HEK293 (cell line): Measurements from ENCODE around the gene GNG7.
"Not testable (repeated sequence)": the region's sequence is repeated elsewhere in the genome, so short reads cannot be mapped to it uniquely, and the experiment has no call there.

Experiments used
- CTCF ChIA-PET: fragments of 350-600 bp; formaldehyde crosslinking; extraction: SDS; loops from one replicate; lab custom pipeline; 2021; ENCODE audit warnings: antibody characterized with exemption; lab: Yijun Ruan, JAX
- POLR2A ChIA-PET: fragments of 300-600 bp; formaldehyde crosslinking; extraction: SDS; loops from one replicate; lab custom pipeline; 2020; ENCODE audit warnings: antibody characterized with exemption, inconsistent platforms; lab: Yijun Ruan, JAX
- H3K27ac ChIP-seq: fragments of 200-500 bp; sonication (Bioruptor generic); 2 replicates; pipeline ENCODE4 v1.5.1; 2014; ENCODE audit warnings: low read depth, low read length, control low read depth, inconsistent platforms; ENCODE audit errors: extremely low read depth
- H3K36me3 ChIP-seq, 2 experiments: fragments of 200-500 bp in 1 of 2; sonication (Bioruptor generic) in 1 of 2; 1 replicate in 1 of 2; 2 replicates in 1 of 2; pipeline ENCODE4 v1.5.1; 2014 to 2017; ENCODE audit warnings: inconsistent platforms in 2 of 2, low read length in 2 of 2; ENCODE audit not compliant: control insufficient read depth in 2 of 2, insufficient read depth in 1 of 2
- H3K4me1 ChIP-seq: fragments of 200-500 bp; sonication (Bioruptor generic); 2 replicates; pipeline ENCODE4 v1.5.1; 2014; ENCODE audit warnings: mild to moderate bottlenecking, low read length, inconsistent platforms; ENCODE audit not compliant: control insufficient read depth, insufficient read depth
- H3K4me3 ChIP-seq: 2 replicates; pipeline ENCODE4 v1.5.1; 2011; ENCODE audit warnings: low read depth, mild to moderate bottlenecking, control low read depth, low read length, moderate library complexity
- H3K9me3 ChIP-seq: fragments of 200-500 bp; sonication (Bioruptor generic); 2 replicates; pipeline ENCODE4 v1.5.1; 2014; ENCODE audit warnings: low read depth, low read length, inconsistent platforms; ENCODE audit not compliant: control insufficient read depth, insufficient read depth
- WT1 ChIP-seq: fragments of 450-650 bp; formaldehyde crosslinking; IDR thresholded peaks from 2 replicates; pipeline ENCODE4 v1.5.1; 2016; ENCODE audit warnings: missing biosample characterization, missing genetic modification characterization
- ZBTB20 ChIP-seq: fragments of 450-650 bp; formaldehyde crosslinking; IDR thresholded peaks from 2 replicates; pipeline ENCODE4 v1.5.1; 2016; ENCODE audit warnings: missing biosample characterization, missing genetic modification characterization
- ZBTB21 ChIP-seq: fragments of 450-650 bp; formaldehyde crosslinking; IDR thresholded peaks from 2 replicates; pipeline ENCODE4 v1.5.1; 2017; ENCODE audit warnings: missing biosample characterization, missing genetic modification characterization
- ZNF184 ChIP-seq: fragments of 450-650 bp; IDR thresholded peaks from 2 replicates; pipeline ENCODE4 v1.5.1; 2018; ENCODE audit warnings: missing biosample characterization, mild to moderate bottlenecking, missing genetic modification characterization
- ZNF302 ChIP-seq: fragments of 450-650 bp; formaldehyde crosslinking; IDR thresholded peaks from 2 replicates; pipeline ENCODE4 v1.5.1; 2016; ENCODE audit warnings: missing biosample characterization, missing genetic modification characterization, low read depth
- ZNF335 ChIP-seq: fragments of 450-650 bp; formaldehyde crosslinking; conservative IDR thresholded peaks from 2 replicates; pipeline ENCODE4 v1.5.1; 2016; ENCODE audit warnings: missing biosample characterization, missing genetic modification characterization
- ZNF341 ChIP-seq: fragments of 450-650 bp; formaldehyde crosslinking; IDR thresholded peaks from 2 replicates; pipeline ENCODE4; 2016; ENCODE audit warnings: low read depth, missing biosample characterization, missing genetic modification characterization
- ZNF391 ChIP-seq: fragments of 450-650 bp; formaldehyde crosslinking; IDR thresholded peaks from 2 replicates; pipeline ENCODE4 v1.5.1; 2016; ENCODE audit warnings: low read depth, missing biosample characterization, missing genetic modification characterization, borderline replicate concordance
- ZNF544 ChIP-seq: fragments of 450-650 bp; formaldehyde crosslinking; IDR thresholded peaks from 2 replicates; pipeline ENCODE4 v1.5.0; 2017; ENCODE audit warnings: missing biosample characterization, missing genetic modification characterization
- ZNF555 ChIP-seq: fragments of 450-650 bp; formaldehyde crosslinking; conservative IDR thresholded peaks from 2 replicates; pipeline ENCODE4 v1.5.1; 2017; ENCODE audit warnings: missing biosample characterization, mild to moderate bottlenecking, missing genetic modification characterization, inconsistent platforms
- ZNF837 ChIP-seq: fragments of 450-650 bp; formaldehyde crosslinking; IDR thresholded peaks from 2 replicates; pipeline ENCODE4 v1.5.1; 2016; ENCODE audit warnings: missing biosample characterization, missing genetic modification characterization
- TF ChIP-seq, protein P1 (sequence below): fragments of 450-650 bp; formaldehyde crosslinking; conservative IDR thresholded peaks from 2 replicates; pipeline ENCODE4 v1.5.1; 2016; ENCODE audit warnings: low read depth, missing biosample characterization, missing genetic modification characterization
- TF ChIP-seq, protein P2 (sequence below): fragments of 450-650 bp; formaldehyde crosslinking; IDR thresholded peaks from 2 replicates; pipeline ENCODE4 v1.5.1; 2016; ENCODE audit warnings: missing biosample characterization, missing genetic modification characterization, borderline replicate concordance
- TF ChIP-seq, protein P3 (sequence below): fragments of 450-650 bp; formaldehyde crosslinking; IDR thresholded peaks from 2 replicates; pipeline ENCODE4 v1.5.1; 2017; ENCODE audit warnings: missing biosample characterization, missing genetic modification characterization
- TF ChIP-seq, protein P4 (sequence below): fragments of 450-650 bp; formaldehyde crosslinking; IDR thresholded peaks from 2 replicates; pipeline ENCODE4 v1.5.1; 2016; ENCODE audit warnings: missing biosample characterization, missing genetic modification characterization

GNG7 gene

DNA sequence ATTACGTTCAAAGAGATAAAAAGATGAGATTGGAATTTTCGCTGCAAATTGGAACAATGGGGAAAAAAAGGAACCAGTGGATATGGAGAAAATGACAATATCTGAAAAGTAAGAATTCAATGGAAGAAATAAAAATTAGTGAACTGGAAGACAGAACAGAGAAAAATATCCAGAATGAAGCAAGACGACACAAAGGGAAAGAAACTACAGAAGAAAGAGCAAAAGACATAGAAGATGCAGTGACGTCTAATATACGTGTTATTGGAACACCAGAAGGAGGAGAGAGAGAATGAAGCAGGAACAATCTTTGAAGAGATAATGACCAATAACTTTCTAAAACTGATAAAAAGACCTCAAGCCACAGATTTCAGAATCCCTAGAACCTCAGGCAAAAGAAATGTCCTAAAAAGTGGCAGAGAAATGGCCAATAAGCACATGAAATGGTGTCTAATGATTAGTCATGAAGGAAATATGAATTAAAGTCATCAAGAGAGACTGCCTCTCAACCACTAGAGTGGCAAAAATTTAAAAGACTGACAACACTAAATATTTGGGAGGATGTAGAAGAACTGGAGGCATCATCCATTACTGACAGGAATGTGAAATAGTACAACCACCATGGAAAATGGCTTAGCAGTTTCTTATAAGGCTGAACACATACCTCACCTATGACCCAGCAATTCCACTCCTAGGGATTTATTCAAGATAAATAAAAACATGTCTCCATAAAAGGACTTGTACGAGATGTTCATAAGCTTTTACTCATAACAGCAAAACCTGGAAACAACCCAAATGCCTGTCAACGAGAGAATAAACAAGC is 170.0 kb downstream of the GNG7 start (continued):
- TF ChIP-seq, protein P1, sequence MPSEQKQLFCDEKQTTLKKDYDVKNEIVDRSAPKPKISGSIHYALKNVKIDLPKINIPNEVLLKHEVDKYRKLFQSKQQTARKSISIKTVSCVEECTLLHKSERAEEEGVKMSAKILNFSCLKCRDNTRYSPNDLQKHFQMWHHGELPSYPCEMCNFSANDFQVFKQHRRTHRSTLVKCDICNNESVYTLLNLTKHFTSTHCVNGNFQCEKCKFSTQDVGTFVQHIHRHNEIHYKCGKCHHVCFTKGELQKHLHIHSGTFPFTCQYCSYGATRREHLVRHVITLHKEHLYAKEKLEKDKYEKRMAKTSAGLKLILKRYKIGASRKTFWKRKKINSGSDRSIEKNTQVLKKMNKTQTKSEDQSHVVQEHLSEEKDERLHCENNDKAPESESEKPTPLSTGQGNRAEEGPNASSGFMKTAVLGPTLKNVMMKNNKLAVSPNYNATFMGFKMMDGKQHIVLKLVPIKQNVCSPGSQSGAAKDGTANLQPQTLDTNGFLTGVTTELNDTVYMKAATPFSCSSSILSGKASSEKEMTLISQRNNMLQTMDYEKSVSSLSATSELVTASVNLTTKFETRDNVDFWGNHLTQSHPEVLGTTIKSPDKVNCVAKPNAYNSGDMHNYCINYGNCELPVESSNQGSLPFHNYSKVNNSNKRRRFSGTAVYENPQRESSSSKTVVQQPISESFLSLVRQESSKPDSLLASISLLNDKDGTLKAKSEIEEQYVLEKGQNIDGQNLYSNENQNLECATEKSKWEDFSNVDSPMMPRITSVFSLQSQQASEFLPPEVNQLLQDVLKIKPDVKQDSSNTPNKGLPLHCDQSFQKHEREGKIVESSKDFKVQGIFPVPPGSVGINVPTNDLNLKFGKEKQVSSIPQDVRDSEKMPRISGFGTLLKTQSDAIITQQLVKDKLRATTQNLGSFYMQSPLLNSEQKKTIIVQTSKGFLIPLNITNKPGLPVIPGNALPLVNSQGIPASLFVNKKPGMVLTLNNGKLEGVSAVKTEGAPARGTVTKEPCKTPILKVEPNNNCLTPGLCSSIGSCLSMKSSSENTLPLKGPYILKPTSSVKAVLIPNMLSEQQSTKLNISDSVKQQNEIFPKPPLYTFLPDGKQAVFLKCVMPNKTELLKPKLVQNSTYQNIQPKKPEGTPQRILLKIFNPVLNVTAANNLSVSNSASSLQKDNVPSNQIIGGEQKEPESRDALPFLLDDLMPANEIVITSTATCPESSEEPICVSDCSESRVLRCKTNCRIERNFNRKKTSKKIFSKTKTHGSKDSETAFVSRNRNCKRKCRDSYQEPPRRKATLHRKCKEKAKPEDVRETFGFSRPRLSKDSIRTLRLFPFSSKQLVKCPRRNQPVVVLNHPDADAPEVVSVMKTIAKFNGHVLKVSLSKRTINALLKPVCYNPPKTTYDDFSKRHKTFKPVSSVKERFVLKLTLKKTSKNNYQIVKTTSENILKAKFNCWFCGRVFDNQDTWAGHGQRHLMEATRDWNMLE: no peak

DNA sequence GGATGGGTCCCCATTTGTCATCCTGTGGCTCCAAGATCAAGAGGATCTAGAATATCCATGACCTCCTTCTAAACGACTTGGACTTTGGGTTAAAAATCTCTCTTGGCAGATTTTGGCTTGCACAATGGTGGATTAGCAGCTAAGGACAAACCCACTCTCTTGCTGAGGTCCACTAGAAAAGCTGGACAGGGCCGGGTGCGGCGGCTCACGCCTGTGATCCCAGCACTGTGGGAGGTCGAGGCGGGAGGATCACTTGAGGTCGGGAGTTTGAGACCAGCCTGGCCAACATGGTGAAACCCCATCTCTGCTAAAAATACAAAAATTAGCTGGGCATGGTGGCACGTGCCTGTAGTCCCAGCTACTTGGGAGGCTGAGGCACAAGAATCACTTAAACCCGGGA is 172.6 kb downstream of the GNG7 start:
- not testable (repeated sequence) for H3K9me3 ChIP-seq
- POLR2A ChIA-PET: interaction anchor here (0.6 to 3.8 kb wide), 6 partner anchors 13 to 624 kb away, joined by 3 to 62 read pairs (median 5); partner anchors contain the start of genes ADAT3, GADD45B and SCAMP4
- 0 out of 2 replicates have a peak, but pooled peaks have one; percentile 17 for TF ChIP-seq ZNF335
- TF ChIP-seq, all 188 proteins: peak for 1; not testable (repeated sequence) for 187
- not testable (repeated sequence) for H3K27ac ChIP-seq, H3K4me3 ChIP-seq, H3K4me1 ChIP-seq, H3K36me3 ChIP-seq
- CTCF ChIA-PET: interaction anchor here (0.7 to 1.1 kb wide), 3 partner anchors 52 to 516 kb away, joined by 3 to 4 read pairs (median 3); partner anchors contain the start of gene GADD45B

DNA sequence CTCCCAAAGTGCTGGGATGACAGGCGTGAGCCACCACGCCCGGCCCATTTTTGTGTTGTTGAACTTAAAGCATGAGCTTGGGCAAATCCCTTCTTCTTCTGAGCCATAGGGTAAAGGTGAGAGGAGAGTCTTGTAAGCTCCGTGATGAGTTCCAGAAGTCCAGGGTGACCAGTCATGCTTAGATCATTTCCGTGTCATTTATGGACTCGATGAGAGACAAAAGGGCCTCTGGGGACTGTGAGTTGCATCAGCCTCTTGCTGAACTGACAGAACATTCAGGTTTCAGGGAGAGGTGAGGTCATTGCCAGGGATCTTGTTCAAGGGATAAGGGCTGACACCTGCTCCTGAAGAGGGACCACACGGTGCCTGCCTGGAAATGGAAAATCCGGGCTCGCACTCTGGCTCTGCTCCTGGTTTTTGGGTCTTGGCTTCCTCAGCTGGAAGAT is 173.0 kb downstream of the GNG7 start:
- ChIA-PET POLR2A (interaction anchor here (0.6 to 3.8 kb wide), 7 partner anchors 13 to 624 kb away, joined by 3 to 62 read pairs (median 5); partner anchors contain the start of genes ADAT3, GADD45B and SCAMP4), CTCF (interaction anchor here (0.7 to 1.1 kb wide), 4 partner anchors 51 to 517 kb away, joined by 3 to 4 read pairs (median 3); partner anchors contain the start of gene GADD45B)
- Histone ChIP-seq H3K36me3 (no peaks in the 10 kb centered on the region), H3K9me3 (no peaks in the 10 kb centered on the region), H3K4me1 (peaks cover 8% of the 10 kb centered on the region; the same call in 1 of the 2 replicates), H3K4me3 (no peak overlapping the region), H3K27ac (no peak overlapping the region; the same call in 1 of the 2 replicates)
- TF ChIP-seq ZNF341 (tag by site-specific recombination): no peak
- no peak for TF ChIP-seq ZNF544
- TF ChIP-seq ZNF555: no peak
- TF ChIP-seq, protein P2, sequence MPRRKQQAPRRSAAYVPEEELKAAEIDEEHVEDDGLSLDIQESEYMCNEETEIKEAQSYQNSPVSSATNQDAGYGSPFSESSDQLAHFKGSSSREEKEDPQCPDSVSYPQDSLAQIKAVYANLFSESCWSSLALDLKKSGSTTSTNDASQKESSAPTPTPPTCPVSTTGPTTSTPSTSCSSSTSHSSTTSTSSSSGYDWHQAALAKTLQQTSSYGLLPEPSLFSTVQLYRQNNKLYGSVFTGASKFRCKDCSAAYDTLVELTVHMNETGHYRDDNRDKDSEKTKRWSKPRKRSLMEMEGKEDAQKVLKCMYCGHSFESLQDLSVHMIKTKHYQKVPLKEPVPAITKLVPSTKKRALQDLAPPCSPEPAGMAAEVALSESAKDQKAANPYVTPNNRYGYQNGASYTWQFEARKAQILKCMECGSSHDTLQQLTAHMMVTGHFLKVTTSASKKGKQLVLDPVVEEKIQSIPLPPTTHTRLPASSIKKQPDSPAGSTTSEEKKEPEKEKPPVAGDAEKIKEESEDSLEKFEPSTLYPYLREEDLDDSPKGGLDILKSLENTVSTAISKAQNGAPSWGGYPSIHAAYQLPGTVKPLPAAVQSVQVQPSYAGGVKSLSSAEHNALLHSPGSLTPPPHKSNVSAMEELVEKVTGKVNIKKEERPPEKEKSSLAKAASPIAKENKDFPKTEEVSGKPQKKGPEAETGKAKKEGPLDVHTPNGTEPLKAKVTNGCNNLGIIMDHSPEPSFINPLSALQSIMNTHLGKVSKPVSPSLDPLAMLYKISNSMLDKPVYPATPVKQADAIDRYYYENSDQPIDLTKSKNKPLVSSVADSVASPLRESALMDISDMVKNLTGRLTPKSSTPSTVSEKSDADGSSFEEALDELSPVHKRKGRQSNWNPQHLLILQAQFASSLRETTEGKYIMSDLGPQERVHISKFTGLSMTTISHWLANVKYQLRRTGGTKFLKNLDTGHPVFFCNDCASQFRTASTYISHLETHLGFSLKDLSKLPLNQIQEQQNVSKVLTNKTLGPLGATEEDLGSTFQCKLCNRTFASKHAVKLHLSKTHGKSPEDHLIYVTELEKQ (tag by site-specific recombination): peak; percentile 98
- TF ChIP-seq ZNF184 (tag by site-specific recombination): peak; percentile 94
- peak; percentile 84 for TF ChIP-seq ZBTB21 (tag by site-specific recombination)
- TF ChIP-seq WT1 (tag by site-specific recombination): peak; percentile 50; the same call in 1 of the 2 replicates
- peak; percentile 66 for TF ChIP-seq ZBTB20 (tag by site-specific recombination)
- TF ChIP-seq, protein P3, sequence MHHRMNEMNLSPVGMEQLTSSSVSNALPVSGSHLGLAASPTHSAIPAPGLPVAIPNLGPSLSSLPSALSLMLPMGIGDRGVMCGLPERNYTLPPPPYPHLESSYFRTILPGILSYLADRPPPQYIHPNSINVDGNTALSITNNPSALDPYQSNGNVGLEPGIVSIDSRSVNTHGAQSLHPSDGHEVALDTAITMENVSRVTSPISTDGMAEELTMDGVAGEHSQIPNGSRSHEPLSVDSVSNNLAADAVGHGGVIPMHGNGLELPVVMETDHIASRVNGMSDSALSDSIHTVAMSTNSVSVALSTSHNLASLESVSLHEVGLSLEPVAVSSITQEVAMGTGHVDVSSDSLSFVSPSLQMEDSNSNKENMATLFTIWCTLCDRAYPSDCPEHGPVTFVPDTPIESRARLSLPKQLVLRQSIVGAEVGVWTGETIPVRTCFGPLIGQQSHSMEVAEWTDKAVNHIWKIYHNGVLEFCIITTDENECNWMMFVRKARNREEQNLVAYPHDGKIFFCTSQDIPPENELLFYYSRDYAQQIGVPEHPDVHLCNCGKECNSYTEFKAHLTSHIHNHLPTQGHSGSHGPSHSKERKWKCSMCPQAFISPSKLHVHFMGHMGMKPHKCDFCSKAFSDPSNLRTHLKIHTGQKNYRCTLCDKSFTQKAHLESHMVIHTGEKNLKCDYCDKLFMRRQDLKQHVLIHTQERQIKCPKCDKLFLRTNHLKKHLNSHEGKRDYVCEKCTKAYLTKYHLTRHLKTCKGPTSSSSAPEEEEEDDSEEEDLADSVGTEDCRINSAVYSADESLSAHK (tag by site-specific recombination): peak; percentile 66
- peak; percentile 89; the same call in 1 of the 2 replicates for TF ChIP-seq ZNF391 (tag by site-specific recombination)
- TF ChIP-seq ZNF837: no peak
- TF ChIP-seq ZNF302 (tag by site-specific recombination): no peak
- TF ChIP-seq, protein P4, sequence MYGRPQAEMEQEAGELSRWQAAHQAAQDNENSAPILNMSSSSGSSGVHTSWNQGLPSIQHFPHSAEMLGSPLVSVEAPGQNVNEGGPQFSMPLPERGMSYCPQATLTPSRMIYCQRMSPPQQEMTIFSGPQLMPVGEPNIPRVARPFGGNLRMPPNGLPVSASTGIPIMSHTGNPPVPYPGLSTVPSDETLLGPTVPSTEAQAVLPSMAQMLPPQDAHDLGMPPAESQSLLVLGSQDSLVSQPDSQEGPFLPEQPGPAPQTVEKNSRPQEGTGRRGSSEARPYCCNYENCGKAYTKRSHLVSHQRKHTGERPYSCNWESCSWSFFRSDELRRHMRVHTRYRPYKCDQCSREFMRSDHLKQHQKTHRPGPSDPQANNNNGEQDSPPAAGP (tag by site-specific recombination): peak; percentile 100
